HCT116 (cell line): ENCODE results near the gene ZNF423. TPM values are rescaled to one million over a fixed set of nuclear protein-coding genes. Genes with fewer than 3 reads are reported as not detected.

Experiments
- ATAC-seq: fragments of 200-7000 bp; cut with Tn5 transposase; 2 replicates; pipeline ENCODE4 v1.9.1; 2020; ENCODE audit warnings: mild to moderate bottlenecking, moderate library complexity
- BruUV-seq: library from RNA; stranded (reverse); fragments of 400-500 nt; replicated peaks from 2 replicates; lab custom pipeline; 2021; lab: Mats Ljungman, UMichigan
- CTCF ChIA-PET: fragments of 300-600 bp; sonication (Branson Sonifier 250); formaldehyde crosslinking; loops from one replicate; lab custom pipeline; 2021; ENCODE audit warnings: antibody characterized with exemption; lab: Charles Lee
- POLR2A ChIA-PET: fragments of 300-600, 350-600 bp; sonication (Branson Sonifier 250); formaldehyde crosslinking; loops from one replicate; lab custom pipeline; 2021; ENCODE audit warnings: antibody characterized with exemption; lab: Charles Lee
- RAD21 ChIA-PET, 2 experiments: fragments of 300-600 bp; sonication (Branson Sonifier 250); formaldehyde crosslinking; loops; one replicate each; lab custom pipeline; 2023; ENCODE audit warnings: low total read pairs in 2 of 2; ENCODE audit not compliant: uncharacterized antibody in 2 of 2, unreplicated experiment in 2 of 2, low non-redundant PET in 1 of 2; lab: Charles Lee
- DNase-seq: peaks from one replicate; pipeline ENCODE4 v3.0.0-alpha.2; 2010; ENCODE audit warnings: low read depth, low spot score
- H2AFZ ChIP-seq: fragments of 200-600 bp; shearing (Covaris generic), sonication (generic); 2 replicates; pipeline ENCODE4 v1.6.1; 2017; ENCODE audit warnings: low read depth, mixed run types, mixed read lengths, antibody characterized with exemption, low read length; ENCODE audit not compliant: poor library complexity, severe bottlenecking
- H3K27ac ChIP-seq: 2 replicates; pipeline ENCODE4 v1.5.1; 2012; ENCODE audit warnings: low read depth, low read length
- H3K27me3 ChIP-seq: fragments of 200-600 bp; sonication (generic); 2 replicates; pipeline ENCODE4 v1.6.1; 2016; ENCODE audit warnings: mixed run types, low read length, mixed read lengths; ENCODE audit not compliant: insufficient read depth
- H3K36me3 ChIP-seq, 2 experiments: fragments of 200-500 bp in 1 of 2; fragments of 200-600 bp in 1 of 2; sonication (Bioruptor generic) in 1 of 2; sonication (generic) in 1 of 2; 2 replicates each; pipeline versions ENCODE4 v1.5.1 to v1.6.1; 2014 to 2016; ENCODE audit warnings: low read length in 2 of 2, inconsistent platforms in 1 of 2, mixed read lengths in 1 of 2, mixed run types in 1 of 2; ENCODE audit not compliant: insufficient read depth in 2 of 2, control insufficient read depth in 1 of 2
- H3K4me1 ChIP-seq, 2 experiments: fragments of 200-600 bp in 1 of 2; sonication (generic) in 1 of 2; 2 replicates each; pipeline versions ENCODE4 v1.5.1 to v1.6.1; 2012 to 2017; ENCODE audit warnings: low read length in 2 of 2, inconsistent platforms in 1 of 2, mild to moderate bottlenecking in 1 of 2, mixed read lengths in 1 of 2, mixed run types in 1 of 2, moderate library complexity in 1 of 2; ENCODE audit not compliant: insufficient read depth in 2 of 2, control insufficient read depth in 1 of 2
- H3K4me2 ChIP-seq: fragments of 200-600 bp; sonication (generic); 2 replicates; pipeline ENCODE4 v1.6.1; 2017; ENCODE audit warnings: mixed run types, low read length, mixed read lengths
- H3K4me3 ChIP-seq, 2 experiments: fragments of 200-600 bp in 1 of 2; sonication (generic) in 1 of 2; replicated peaks in 1 of 2; 2 replicates each; pipeline ENCODE4 v1.5.1; 2011 to 2016; ENCODE audit warnings: low read length in 2 of 2, control low read depth in 1 of 2, low read depth in 1 of 2, mild to moderate bottlenecking in 1 of 2, mixed read lengths in 1 of 2, mixed run types in 1 of 2
- H3K79me2 ChIP-seq: fragments of 200-600 bp; sonication (generic); 2 replicates; pipeline ENCODE4 v1.6.1; 2017; ENCODE audit warnings: mild to moderate bottlenecking, mixed run types, low read length, moderate library complexity, mixed read lengths; ENCODE audit not compliant: insufficient read depth
- H3K9ac ChIP-seq: fragments of 200-600 bp; sonication (generic); 2 replicates; pipeline ENCODE4 v1.6.1; 2016; ENCODE audit warnings: low read length, mixed read lengths
- H3K9me2 ChIP-seq: fragments of 200-600 bp; sonication (generic), shearing (Covaris generic); 2 replicates; pipeline ENCODE4 v1.6.1; 2017; ENCODE audit warnings: mixed run types, mild to moderate bottlenecking, moderate library complexity; ENCODE audit not compliant: insufficient read depth
- H3K9me3 ChIP-seq, 2 experiments: fragments of 200-500 bp in 1 of 2; fragments of 200-600 bp in 1 of 2; sonication (Bioruptor generic) in 1 of 2; sonication (generic) in 1 of 2; 2 replicates each; pipeline ENCODE4 v1.6.1; 2014 to 2017; ENCODE audit warnings: low read length in 2 of 2, mixed read lengths in 2 of 2, inconsistent platforms in 1 of 2, low read depth in 1 of 2, mild to moderate bottlenecking in 1 of 2, mixed run types in 1 of 2, moderate library complexity in 1 of 2; ENCODE audit not compliant: control insufficient read depth in 1 of 2, insufficient read depth in 1 of 2
- H4K20me1 ChIP-seq: fragments of 200-600 bp; sonication (generic), shearing (Covaris generic); 2 replicates; pipeline ENCODE4 v1.6.1; 2017; ENCODE audit warnings: mixed run types, mild to moderate bottlenecking, moderate library complexity; ENCODE audit not compliant: insufficient read depth
- CEBPB ChIP-seq: IDR thresholded peaks from 2 replicates; pipeline ENCODE4 v1.6.1; 2012; ENCODE audit warnings: low read depth
- EZH2phosphoT487 ChIP-seq: fragments of 200-600 bp; IDR thresholded peaks from 2 replicates; pipeline ENCODE4 v1.6.1; 2018; ENCODE audit warnings: antibody characterized with exemption, borderline replicate concordance
- FOSL1 ChIP-seq: IDR thresholded peaks from 2 replicates; pipeline ENCODE4 v1.6.1; 2012; ENCODE audit warnings: low read depth
- POLR2AphosphoS5 ChIP-seq: IDR thresholded peaks from 2 replicates; pipeline ENCODE4 v1.6.1; 2011; ENCODE audit warnings: mild to moderate bottlenecking, low read depth, low read length, moderate library complexity
- RAD21 ChIP-seq: IDR thresholded peaks from 2 replicates; pipeline ENCODE4 v1.6.1; 2012; ENCODE audit warnings: low read depth, mild to moderate bottlenecking
- SIN3A ChIP-seq: IDR thresholded peaks from 2 replicates; pipeline ENCODE4 v1.6.1; 2012; ENCODE audit warnings: low read depth
- SRF ChIP-seq: IDR thresholded peaks from 2 replicates; pipeline ENCODE4 v1.6.1; 2012; ENCODE audit warnings: low read depth
- TCF7L2 ChIP-seq: IDR thresholded peaks from 2 replicates; pipeline ENCODE4 v1.7.0; 2011; ENCODE audit warnings: borderline replicate concordance, inconsistent platforms; ENCODE audit not compliant: insufficient read depth, insufficient read length; ENCODE audit errors: extremely low read depth
- intact Hi-C: fragments of 100-400 bp; cut with micrococcal nuclease; formaldehyde crosslinking; loops from 2 replicates; pipeline ENCODE4 v1.10.0; 2022
- total RNA-seq: library from RNA; stranded (reverse); gene quantifications from one replicate; pipeline ENCODE4 v1.2.1, GENCODE V29; 2021; ENCODE audit not compliant: unreplicated experiment
- TF ChIP-seq, protein P1 (sequence below): IDR thresholded peaks from 2 replicates; pipeline ENCODE4 v1.6.1; 2011; ENCODE audit warnings: mild to moderate bottlenecking, low read length, moderate library complexity; ENCODE audit not compliant: insufficient replicate concordance; ENCODE audit errors: extremely low read depth

Gene ZNF423
- total RNA-seq, 1 experiment from 2014 or later = 0.22 TPM

DNA sequence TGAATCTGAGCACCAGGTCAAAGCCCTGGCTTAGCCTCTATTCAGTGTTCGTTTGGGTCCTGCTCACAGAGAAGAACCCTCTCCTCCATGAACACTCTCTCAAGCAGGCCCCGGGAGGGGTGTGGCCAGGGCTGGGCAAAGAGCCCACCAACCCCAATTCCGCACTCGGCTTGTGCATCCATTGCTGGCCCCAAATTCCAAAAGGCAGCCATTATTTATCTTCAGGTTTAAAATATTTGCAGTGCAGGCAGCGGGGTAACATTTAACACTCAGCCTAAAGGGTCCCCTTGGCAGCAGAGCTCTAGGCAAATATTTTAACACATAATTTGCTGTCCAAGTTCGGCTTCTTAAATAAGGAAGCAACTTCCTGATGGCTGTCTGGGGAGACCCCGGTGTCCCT lies 115.7 kb downstream of the ZNF423 start:
- no peaks in the 10 kb centered on the region for H3K9me3 ChIP-seq
- ATAC-seq (no peak), DNase-seq (no peak)
- H3K79me2 ChIP-seq = no peaks in the 10 kb centered on the region
- H3K4me2 ChIP-seq = no peak overlapping the region
- no peaks in the 10 kb centered on the region for H3K9me2 ChIP-seq
- RAD21 ChIA-PET = no interaction called here
- TF ChIP-seq FOSL1 = no peak
- no peak for TF ChIP-seq EZH2phosphoT487
- no peak for TF ChIP-seq CEBPB
- TF ChIP-seq, protein P1, sequence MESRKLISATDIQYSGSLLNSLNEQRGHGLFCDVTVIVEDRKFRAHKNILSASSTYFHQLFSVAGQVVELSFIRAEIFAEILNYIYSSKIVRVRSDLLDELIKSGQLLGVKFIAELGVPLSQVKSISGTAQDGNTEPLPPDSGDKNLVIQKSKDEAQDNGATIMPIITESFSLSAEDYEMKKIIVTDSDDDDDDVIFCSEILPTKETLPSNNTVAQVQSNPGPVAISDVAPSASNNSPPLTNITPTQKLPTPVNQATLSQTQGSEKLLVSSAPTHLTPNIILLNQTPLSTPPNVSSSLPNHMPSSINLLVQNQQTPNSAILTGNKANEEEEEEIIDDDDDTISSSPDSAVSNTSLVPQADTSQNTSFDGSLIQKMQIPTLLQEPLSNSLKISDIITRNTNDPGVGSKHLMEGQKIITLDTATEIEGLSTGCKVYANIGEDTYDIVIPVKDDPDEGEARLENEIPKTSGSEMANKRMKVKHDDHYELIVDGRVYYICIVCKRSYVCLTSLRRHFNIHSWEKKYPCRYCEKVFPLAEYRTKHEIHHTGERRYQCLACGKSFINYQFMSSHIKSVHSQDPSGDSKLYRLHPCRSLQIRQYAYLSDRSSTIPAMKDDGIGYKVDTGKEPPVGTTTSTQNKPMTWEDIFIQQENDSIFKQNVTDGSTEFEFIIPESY = no peak
- TF ChIP-seq SIN3A = no peak
- TF ChIP-seq SRF = no peak
- TF ChIP-seq POLR2AphosphoS5 = no peak
- no peak for TF ChIP-seq TCF7L2
- TF ChIP-seq RAD21 = no peak
- H3K9ac ChIP-seq = no peak overlapping the region
- no peak overlapping the region for H3K27ac ChIP-seq
- no TSS peak for BruUV-seq
- intact Hi-C loops = no loop called here
- H3K4me3 ChIP-seq = no peak overlapping the region
- no peaks in the 10 kb centered on the region for H4K20me1 ChIP-seq
- H3K36me3 ChIP-seq = no peaks in the 10 kb centered on the region
- H3K4me1 ChIP-seq = no peaks in the 10 kb centered on the region; a peak in 2 of 4 replicates
- H3K27me3 ChIP-seq = no peaks in the 10 kb centered on the region
- POLR2A ChIA-PET = no interaction called here
- H2AFZ ChIP-seq = no peak overlapping the region
- CTCF ChIA-PET = interaction anchor here (1.2 kb wide), 1 partner anchor 9 kb away, joined by 7 read pairs; no protein-coding TSS in a partner anchor
